Right lobe of liver (tissue), 4 donors: ENCODE measurements around the gene CSNK1D.

Experiments used
- CTCF ChIP-seq, 4 donors: fragments of 200-600 bp in 3 of 4; fragments of 450-650 bp in 1 of 4; IDR thresholded peaks; one replicate each; pipeline versions ENCODE4 v1.5.1 to v1.8.0; 2016 to 2022; ENCODE audit warnings: antibody characterized with exemption in 4 of 4, mild to moderate bottlenecking in 2 of 4
- POLR2A ChIP-seq: fragments of 450-650 bp; IDR thresholded peaks from one replicate; pipeline ENCODE4 v1.6.1; 2017; ENCODE audit warnings: antibody characterized with exemption, mild to moderate bottlenecking
- donor health status: DM: no; HTN: no; CAD: no.
- donor health status: DM: no; HTN: no; CAD: no.
- donor health status: DM: no; HTN: yes; CAD: no.

DNA sequence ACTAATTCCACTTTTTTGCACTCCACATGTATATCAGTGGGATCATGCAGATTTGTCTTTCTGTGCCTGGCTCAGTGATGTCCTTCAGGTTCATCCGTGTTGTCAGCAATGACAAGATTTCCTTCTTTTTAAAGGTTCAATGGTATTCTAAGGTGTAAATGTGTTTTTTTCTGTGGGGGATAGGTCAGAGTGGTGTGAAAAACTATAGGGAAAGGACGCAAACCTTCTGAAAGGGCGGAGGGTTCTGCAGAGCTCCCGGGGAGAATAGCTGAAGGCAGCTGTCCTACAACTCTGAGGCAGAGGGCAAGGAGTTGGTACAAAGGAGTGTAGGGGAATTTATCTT lies 21.9 kb upstream of the CSNK1D start:
- TF ChIP-seq CTCF (IDR thresholded peaks at IDR 0.05) (no peak), POLR2A (no peak)
